GM19193 (cell line): ENCODE data around the gene HDAC4.

Experiments used
- POLR2A ChIP-seq: IDR thresholded peaks from 4 replicates; pipeline ENCODE4 v1.6.1; 2011; ENCODE audit not compliant: insufficient read depth, insufficient read length; ENCODE audit errors: extremely low read depth

The HDAC4 gene

DNA sequence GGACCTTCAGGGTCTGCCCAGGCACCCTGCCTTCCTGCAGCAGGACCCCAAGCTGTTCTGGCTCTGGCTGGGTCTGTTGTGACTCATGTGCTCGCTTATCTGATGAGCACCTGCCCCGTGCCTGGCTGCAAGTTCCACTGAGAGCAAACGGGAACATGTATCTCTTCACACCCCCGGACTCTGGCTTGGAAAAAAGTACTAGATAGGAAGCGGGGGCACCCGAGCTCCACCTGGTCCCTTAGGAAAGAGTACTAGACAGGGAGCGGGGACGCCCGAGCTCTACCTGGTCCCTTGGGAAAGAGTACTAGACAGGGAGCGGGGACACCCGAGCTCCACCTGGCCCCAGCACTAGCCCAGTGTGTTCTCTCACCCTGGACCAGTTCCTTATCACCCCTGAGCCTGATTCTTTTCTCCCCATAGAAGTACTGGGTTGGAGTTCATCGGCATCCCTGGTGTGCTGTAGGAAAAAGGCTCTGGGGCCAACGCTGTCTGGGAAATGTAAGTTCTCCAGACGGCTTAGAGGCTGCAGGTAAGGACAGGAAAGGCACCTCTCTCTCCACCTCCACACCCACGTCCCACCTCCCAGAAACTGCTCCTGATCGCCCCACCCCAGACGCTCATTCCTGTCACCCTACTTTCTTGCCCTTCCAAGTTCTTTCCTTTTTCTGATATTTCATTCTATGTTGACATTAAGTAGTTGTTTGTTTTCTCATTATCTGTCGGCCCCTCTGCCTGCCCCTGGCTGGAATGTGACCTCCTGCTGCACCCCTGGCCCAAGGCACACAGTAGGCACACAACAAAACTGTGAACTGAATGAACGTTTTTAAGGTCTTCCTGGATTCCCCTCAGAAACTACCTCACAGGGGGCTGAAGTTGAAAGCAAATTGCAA is 40.2 kb downstream of the HDAC4 start:
- TF ChIP-seq POLR2A, result no peak

DNA sequence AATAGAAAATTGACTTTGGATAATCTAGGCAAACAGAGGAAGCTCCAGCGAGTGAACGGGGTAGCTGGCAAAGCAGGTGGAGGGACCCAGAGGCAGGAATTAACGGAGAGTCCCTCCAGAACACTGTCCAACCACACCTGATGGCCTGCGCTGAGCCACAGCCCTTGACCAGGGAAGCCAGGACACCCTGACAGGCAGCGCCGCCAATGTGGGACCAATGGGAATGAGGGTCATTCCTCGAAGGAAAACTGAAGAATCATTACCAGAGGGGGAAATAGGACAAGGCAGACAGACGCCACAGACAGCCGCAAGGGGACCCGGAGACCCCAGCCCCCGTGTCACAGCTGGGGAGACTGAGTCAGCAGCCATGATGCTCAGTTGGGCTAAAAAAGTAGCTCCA is 40.8 kb downstream of the HDAC4 start:
- no peak for TF ChIP-seq POLR2A

DNA sequence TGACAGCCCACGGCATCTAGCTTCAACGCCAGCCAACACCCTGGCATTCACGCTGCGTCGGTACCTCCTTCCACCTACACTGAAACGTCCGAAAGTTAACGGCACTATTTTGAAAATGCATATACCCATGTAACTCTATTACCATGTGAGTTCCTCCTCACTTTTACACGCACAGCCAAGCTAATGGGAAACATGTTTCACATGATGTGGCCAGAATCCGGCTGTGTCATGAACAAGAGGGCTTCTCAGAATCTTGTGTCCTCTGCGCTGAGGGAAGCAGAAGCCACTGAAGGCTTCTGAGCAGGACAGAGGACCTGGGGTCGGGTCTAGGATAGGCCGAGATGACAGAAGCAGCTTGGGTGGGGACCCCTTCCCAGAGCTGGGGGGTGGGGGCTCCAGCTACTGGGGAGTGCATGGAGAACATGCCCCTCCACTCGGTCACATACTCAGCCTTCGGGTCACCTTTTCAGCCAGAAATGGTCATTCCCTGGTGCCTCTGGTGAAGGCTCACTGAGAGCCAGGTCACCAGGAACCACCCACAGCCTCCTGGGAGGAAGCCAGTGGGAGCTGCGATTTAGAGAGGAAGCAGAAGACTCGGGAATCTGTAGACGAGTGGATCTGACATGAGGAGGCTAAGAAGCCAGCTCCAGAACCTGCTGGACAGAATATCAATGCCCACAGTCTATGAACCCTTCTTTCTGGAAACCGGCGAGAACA is 41.5 kb downstream of the HDAC4 start:
- no peak for TF ChIP-seq POLR2A

DNA sequence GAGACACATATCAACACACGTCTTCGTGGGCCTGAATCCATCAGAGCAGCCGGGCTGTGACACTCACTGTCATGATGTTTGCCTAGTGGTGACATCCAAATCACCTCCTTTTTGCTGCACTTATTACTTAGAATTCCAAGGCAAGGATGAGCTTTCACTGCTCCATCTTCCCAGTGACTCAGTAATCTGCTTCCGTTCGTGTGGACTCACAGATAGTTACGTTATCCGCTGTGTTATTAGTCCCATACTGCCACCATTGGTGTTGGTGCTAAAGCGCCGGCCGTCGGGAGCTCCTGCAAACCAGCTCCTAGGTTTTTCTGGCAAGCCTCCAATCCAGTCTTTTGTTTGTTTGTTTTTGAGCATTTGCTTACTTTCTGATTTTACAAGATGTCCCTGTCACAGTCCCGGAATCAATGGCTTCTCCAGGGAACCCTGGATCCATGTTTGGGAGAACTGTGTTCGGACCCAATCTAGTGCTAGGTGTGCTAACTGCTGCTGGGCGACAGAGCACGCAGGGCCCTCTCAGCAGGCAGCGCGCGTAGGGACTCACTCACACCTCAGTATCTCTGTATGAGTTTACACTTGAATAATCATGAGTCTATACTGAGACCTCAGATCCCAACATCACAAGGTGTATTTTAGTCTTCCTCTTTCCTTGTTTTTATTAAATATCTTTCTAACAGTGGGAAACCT is 42.6 kb downstream of the HDAC4 start:
- no peak for TF ChIP-seq POLR2A

DNA sequence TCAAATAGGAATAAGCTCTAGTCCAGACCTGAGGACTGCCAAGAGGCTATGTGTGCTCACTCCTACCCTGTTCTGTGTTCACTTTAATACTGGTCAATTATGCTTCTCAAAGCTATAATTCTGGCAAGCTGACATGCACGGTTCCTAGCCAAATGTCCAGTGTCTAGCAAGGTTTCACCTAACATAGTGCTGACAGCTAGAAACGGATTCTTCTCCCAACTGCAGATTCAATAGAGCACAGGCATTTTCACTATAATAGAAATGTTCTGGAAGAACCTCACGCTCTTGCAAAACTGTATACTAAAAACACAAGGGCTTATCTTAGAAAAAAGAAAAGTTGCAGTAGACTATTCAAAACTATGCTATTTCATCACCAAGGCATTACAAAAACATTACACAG is 45.1 kb downstream of the HDAC4 start:
- TF ChIP-seq POLR2A, result no peak

DNA sequence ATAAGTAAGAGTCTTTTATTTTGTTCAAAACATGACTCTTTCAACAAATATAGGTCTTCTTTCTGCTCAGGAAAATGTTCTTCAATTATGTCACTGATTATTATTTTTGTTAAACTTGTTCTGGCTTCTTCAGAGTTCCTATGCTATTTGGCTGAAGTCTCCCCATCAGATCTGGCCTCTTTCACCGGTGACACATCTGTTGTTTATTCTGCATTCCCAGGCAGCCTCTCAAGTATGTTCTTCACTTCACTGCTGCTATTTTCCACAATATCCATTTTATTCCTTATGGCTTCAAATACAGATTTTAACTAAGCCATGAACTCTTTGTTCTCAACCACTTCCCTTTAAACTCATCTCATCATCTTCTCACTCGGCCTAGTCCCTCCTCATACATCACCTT is 45.7 kb downstream of the HDAC4 start:
- TF ChIP-seq POLR2A, result no peak

DNA sequence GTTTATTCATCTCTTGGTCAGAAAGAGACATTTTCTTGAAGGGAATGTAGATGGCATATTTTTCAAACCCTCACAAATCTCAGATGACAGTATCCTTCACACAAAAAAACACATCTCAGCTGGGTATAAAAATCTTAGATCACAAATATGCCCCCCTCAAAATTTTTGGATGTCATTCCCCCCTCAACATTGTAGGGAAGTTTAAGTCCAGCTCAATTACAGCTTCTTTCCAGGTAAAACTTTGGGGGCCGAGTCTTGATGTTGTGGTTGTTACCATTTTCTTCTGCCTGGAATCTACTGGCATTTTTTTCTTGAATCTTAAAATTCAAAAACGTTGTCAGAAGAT is 46.1 kb downstream of the HDAC4 start:
- TF ChIP-seq POLR2A, result no peak

DNA sequence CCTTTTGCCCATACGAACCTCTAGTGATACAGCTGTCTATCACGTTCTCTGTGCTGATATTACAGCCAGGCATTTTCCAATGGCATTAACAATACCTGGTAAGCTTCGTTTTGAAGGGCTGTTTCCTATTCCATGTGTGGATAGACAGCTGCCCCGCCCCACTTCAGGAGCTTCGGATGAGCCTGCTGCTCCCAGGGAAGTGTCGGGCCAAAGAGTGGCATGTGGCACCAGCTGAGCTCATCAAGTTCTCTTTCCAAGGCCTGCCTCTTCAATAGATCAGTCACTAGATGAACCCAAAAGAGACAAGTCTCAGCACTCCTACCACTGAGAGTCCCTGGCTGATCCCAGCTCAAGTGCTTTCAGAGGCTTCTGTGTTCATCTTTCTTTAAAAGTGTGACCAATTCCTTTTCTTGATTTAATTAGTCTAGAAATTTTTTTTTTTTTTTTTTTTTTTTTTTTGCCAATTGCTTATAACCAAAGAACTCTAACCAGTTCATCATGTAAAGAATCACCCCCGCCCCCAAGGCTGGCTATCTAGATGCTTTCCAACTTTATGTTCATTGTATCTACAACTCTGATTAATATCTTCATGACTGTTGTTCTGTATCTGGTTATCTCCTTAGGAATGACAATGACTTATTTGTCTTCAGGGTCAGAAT is 46.6 kb downstream of the HDAC4 start:
- no peak for TF ChIP-seq POLR2A

DNA sequence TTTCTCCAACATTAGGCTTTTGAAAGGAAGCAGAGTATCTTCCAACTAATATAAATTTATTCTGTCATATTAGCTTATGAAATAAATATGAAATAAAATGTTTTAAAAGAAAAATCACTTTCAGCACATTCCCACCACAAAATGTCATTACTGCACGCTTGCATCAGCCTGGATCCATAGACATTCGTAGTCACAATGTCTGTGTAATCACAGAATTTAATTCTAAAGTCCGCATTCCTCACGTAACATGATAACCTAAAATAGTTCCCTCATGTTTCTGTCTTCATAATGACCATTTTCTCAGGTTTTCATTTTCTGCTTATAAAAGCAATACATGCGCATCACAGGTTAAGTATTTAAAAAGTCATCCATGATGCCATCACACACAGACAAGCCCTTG is 47.1 kb downstream of the HDAC4 start:
- no peak for TF ChIP-seq POLR2A

DNA sequence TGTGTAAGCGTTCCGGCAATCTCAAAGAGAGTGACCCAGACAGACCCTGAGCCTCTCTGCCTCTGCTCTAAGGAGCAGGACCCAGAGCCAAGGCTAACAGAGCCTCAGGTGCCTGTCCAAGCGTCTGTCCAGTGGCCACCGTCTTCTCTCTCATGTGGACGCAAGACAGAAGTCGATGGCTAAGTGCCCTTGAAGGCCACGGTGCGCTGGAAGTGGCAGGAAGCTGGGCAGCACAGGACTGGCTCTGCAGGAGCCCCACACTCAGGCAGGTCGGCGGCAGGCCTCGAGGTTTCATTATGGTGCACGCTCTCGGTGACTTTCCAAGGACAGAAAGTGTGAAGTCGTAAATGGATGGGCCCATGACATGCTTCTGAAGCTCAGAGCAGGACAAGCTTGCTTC is 49.1 kb downstream of the HDAC4 start:
- TF ChIP-seq POLR2A, result no peak

DNA sequence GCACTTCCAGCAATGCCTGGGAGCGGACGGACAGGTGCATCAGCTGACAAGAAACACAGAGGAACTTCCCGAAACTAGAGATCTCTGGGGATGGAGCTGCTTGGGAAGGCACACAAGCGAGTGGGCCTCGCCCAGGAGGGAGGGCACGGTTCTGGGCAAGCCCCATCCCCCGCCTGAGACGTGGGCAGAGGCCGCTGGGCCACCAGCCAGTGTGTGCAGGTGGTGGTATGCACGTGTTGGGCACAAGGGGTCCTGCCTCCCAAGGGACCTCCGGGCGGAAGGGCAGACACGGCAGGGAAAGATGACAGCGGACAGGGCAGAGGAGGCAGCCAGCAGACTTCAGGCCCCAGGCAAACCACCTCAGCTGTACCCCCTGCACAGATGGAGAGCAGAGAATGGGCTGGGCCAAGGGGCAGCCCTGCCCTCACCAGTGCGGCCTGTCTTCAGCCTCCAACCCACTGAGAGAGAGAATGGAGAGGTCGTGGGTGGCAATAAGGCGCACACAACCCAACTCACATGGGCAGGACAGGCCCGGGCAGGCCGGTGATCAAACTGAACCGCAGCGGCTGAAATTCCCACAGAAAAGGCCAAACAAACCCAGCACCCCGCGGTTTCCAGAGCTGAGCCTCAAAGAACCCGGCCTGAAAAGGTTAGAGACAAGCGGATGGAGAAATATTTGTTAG is 51.2 kb downstream of the HDAC4 start:
- no peak for TF ChIP-seq POLR2A

DNA sequence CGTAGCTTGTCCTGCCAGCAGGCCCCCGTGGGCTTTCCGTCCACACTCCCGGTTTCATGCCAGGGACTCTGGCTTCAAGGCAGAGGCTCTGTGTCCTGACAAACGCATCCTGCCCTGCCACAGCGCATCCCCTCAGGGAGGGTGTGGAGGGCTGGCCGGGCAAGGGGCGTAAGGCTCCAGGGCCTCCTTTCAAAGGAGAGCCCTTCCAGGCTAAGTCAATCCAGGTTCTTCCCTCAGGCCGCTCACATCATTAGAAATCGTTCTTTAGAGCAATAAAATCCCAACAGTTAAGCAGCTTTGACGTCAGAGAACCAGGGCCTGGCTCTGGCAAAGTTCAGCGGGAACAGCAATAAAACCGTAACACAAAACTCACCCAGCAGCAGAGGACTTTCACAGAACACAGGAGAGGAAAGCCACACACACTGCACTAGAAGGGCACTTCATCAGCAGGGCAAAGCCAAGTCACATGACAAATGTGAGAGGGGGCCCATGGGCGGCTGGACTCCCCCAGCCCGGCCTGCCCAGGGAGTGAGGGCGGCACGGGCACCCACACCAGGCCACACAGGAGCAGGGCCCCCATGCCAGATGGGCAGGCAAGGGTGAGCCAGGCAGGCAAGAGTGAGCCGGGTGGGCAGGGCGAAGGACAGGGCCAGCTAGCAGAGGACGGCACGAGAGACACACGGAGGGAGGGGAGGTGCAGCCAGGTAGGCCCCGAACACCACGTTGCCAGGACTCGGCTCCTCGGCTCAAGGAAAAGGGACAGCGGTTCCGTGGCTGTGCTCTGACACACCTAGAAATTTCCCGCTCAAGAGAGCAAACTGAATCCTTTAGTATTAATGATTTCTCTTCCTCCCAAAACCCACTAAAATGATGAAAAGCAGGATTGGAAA is 52.0 kb downstream of the HDAC4 start:
- no peak for TF ChIP-seq POLR2A

DNA sequence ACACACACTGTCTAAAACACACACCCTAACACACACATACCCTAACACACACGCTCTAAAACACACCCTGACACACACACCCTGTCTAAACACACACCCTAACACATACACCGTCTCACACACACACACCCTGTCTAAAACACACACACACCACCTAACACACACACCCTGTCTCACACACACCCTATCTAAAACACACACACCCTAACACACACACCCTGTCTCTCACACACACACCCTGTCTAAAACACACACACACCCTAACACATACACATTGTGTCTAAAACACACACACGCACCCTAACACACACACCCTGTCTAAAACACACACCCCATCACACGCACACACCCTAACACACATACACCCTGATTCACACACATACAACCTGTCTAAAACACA is 54.1 kb downstream of the HDAC4 start:
- no peak for TF ChIP-seq POLR2A

DNA sequence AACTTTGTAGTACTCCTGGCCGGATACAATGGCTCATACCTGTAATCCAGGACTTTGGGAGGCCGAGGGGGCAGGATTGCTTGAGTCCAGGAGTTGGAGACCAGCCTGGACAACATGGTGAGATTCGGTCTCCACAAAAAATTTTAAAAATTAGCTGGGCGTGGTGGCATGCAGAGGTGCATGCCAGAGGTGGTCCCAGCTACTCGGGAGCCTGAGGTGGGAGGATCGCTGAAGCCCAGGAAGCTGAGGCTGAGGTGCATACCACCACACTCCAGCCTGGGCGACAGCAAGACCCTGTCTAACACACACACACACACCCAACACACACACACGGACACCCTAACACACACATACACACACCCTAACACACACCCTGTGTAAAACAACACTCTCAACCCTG is 55.6 kb downstream of the HDAC4 start:
- no peak for TF ChIP-seq POLR2A
